H9 (cell line): ENCODE results near the gene CDR2L. TPM values are rescaled to one million over a fixed set of nuclear protein-coding genes. Genes with fewer than 3 reads are reported as not detected.
"Not testable (repeated sequence)": the region's sequence is repeated elsewhere in the genome, so short reads cannot be mapped to it uniquely, and the experiment has no call there.

Source experiments
- DNase-seq: peaks from one replicate; pipeline ENCODE4 v3.0.0-alpha.2; 2017
- H2AFZ ChIP-seq: one replicate; pipeline ENCODE4 v1.6.1; 2013; ENCODE audit warnings: mild to moderate bottlenecking, low read length, control low read depth, moderate library complexity
- H2AK5ac ChIP-seq: 2 replicates; pipeline ENCODE4 v1.6.1; 2013; ENCODE audit warnings: low read length, control low read depth, mixed read lengths; ENCODE audit not compliant: insufficient read length
- H2BK120ac ChIP-seq: one replicate; pipeline ENCODE4 v1.6.1; 2013; ENCODE audit warnings: low read depth, mild to moderate bottlenecking, low read length, control low read depth, inconsistent platforms; ENCODE audit not compliant: poor library complexity, severe bottlenecking
- H2BK12ac ChIP-seq: 2 replicates; pipeline ENCODE4 v1.6.1; 2013; ENCODE audit warnings: low read length, control low read depth, mixed read lengths, low read depth; ENCODE audit not compliant: insufficient read length
- H2BK15ac ChIP-seq: 2 replicates; pipeline ENCODE4 v1.6.1; 2013; ENCODE audit warnings: low read depth, low read length, control low read depth
- H2BK20ac ChIP-seq: one replicate; pipeline ENCODE4 v1.6.1; 2013; ENCODE audit warnings: low read depth, mild to moderate bottlenecking, low read length, control low read depth, inconsistent platforms; ENCODE audit not compliant: poor library complexity, severe bottlenecking
- H2BK5ac ChIP-seq: 2 replicates; pipeline ENCODE4 v1.6.1; 2013; ENCODE audit warnings: low read length, control low read depth, mixed read lengths; ENCODE audit not compliant: insufficient read length
- H3K14ac ChIP-seq: 2 replicates; pipeline ENCODE4 v1.6.1; 2013; ENCODE audit warnings: low read length, control low read depth; ENCODE audit not compliant: insufficient read depth
- H3K18ac ChIP-seq: 2 replicates; pipeline ENCODE4 v1.6.1; 2013; ENCODE audit warnings: low read depth, mild to moderate bottlenecking, mixed read lengths, low read length, control low read depth; ENCODE audit not compliant: insufficient read length
- H3K23ac ChIP-seq: 2 replicates; pipeline ENCODE4 v1.6.1; 2013; ENCODE audit warnings: low read length, control low read depth, mixed read lengths, low read depth; ENCODE audit not compliant: insufficient read length
- H3K23me2 ChIP-seq: 2 replicates; pipeline ENCODE4 v1.6.1; 2013; ENCODE audit warnings: low read depth, mild to moderate bottlenecking, mixed read lengths, low read length, control low read depth; ENCODE audit not compliant: insufficient read length, poor library complexity, severe bottlenecking
- H3K27ac ChIP-seq: 2 replicates; pipeline ENCODE4 v1.5.1; 2013; ENCODE audit warnings: low read length, control low read depth, mixed read lengths, low read depth; ENCODE audit not compliant: insufficient read length
- H3K27me3 ChIP-seq: 2 replicates; pipeline ENCODE4 v1.6.1; 2013; ENCODE audit warnings: low read length, control low read depth, inconsistent platforms; ENCODE audit not compliant: insufficient read depth
- H3K4ac ChIP-seq: 2 replicates; pipeline ENCODE4 v1.6.1; 2013; ENCODE audit warnings: low read depth, mild to moderate bottlenecking, control low read depth, inconsistent platforms, low read length, moderate library complexity
- H3K4me1 ChIP-seq: 2 replicates; pipeline ENCODE4 v1.6.1; 2013; ENCODE audit warnings: low read length, control low read depth, inconsistent platforms; ENCODE audit not compliant: insufficient read depth
- H3K4me2 ChIP-seq: 2 replicates; pipeline ENCODE4 v1.6.1; 2013; ENCODE audit warnings: low read length, control low read depth, mixed read lengths; ENCODE audit not compliant: insufficient read length, insufficient read depth
- H3K56ac ChIP-seq: 2 replicates; pipeline ENCODE4 v1.6.1; 2013; ENCODE audit warnings: low read depth, mild to moderate bottlenecking, mixed read lengths, low read length, control low read depth; ENCODE audit not compliant: insufficient read length
- H3K79me1 ChIP-seq: 2 replicates; pipeline ENCODE4 v1.6.1; 2013; ENCODE audit warnings: low read depth, mild to moderate bottlenecking, moderate library complexity, low read length, control low read depth, inconsistent platforms; ENCODE audit not compliant: insufficient read depth, poor library complexity, severe bottlenecking
- H3K79me2 ChIP-seq: 2 replicates; pipeline ENCODE4 v1.6.1; 2013; ENCODE audit warnings: low read length, control low read depth, inconsistent platforms; ENCODE audit not compliant: insufficient read depth
- H3K9ac ChIP-seq: 2 replicates; pipeline ENCODE4 v1.6.1; 2013; ENCODE audit warnings: low read length, control low read depth, mixed read lengths; ENCODE audit not compliant: insufficient read length; ENCODE audit errors: extremely low read depth
- H3K9me3 ChIP-seq: one replicate; pipeline ENCODE4 v1.6.1; 2013; ENCODE audit warnings: low read depth, low read length, inconsistent platforms; ENCODE audit not compliant: control insufficient read depth
- H3T11ph ChIP-seq: one replicate; pipeline ENCODE4 v1.6.1; 2013; ENCODE audit warnings: mild to moderate bottlenecking, low read length, control low read depth, inconsistent platforms
- H4K20me1 ChIP-seq: one replicate; pipeline ENCODE4 v1.6.1; 2013; ENCODE audit not compliant: control insufficient read depth, insufficient read length, insufficient read depth
- H4K5ac ChIP-seq: 2 replicates; pipeline ENCODE4 v1.6.1; 2013; ENCODE audit warnings: low read depth, mild to moderate bottlenecking, mixed read lengths, low read length, control low read depth; ENCODE audit not compliant: insufficient read length
- H4K8ac ChIP-seq: replicated peaks from 2 replicates; pipeline ENCODE4 v1.6.1; 2013; ENCODE audit warnings: low read length, control low read depth, mixed read lengths, low read depth; ENCODE audit not compliant: insufficient read length
- H4K91ac ChIP-seq: 2 replicates; pipeline ENCODE4 v1.6.1; 2013; ENCODE audit warnings: low read depth, mild to moderate bottlenecking, moderate library complexity, mixed read lengths, low read length, control low read depth; ENCODE audit not compliant: insufficient read length
- H3K27ac Mint-ChIP-seq, 3 experiments: 2 replicates in 2 of 3; 3 replicates in 1 of 3; pipeline ENCODE4 v1.8.0; 2020 to 2021; ENCODE audit warnings: mixed read lengths in 3 of 3, mild to moderate bottlenecking in 1 of 3, moderate library complexity in 1 of 3
- H3K27me3 Mint-ChIP-seq: 2 replicates; pipeline ENCODE4 v1.8.0; 2021; ENCODE audit warnings: low read depth, mild to moderate bottlenecking, moderate library complexity, mixed read lengths
- H3K36me3 Mint-ChIP-seq, 3 experiments: 2 replicates in 2 of 3; 3 replicates in 1 of 3; pipeline ENCODE4 v1.8.0; 2020 to 2021; ENCODE audit warnings: low read depth in 3 of 3, mixed read lengths in 3 of 3; ENCODE audit not compliant: insufficient read depth in 1 of 3
- H3K4me1 Mint-ChIP-seq, 2 experiments: 2 replicates each; pipeline ENCODE4 v1.8.0; 2020; ENCODE audit warnings: mixed read lengths in 2 of 2
- H3K4me3 Mint-ChIP-seq, 2 experiments: 2 replicates in 1 of 2; 3 replicates in 1 of 2; pipeline ENCODE4 v1.8.0; 2020 to 2021; ENCODE audit warnings: mild to moderate bottlenecking in 2 of 2, mixed read lengths in 2 of 2, moderate library complexity in 1 of 2
- H3K9me3 Mint-ChIP-seq, 2 experiments: 2 replicates in 1 of 2; 3 replicates in 1 of 2; pipeline ENCODE4 v1.8.0; 2020; ENCODE audit warnings: mild to moderate bottlenecking in 2 of 2, mixed read lengths in 2 of 2, moderate library complexity in 1 of 2
- WGBS: extraction: QIAGEN DNeasy Blood & Tissue Kit; methylation state at CpG from one replicate; pipeline ENCODE4 v1.1.7; 2013; ENCODE audit warnings: missing lambda C conversion rate, low lambda C conversion rate, mixed read lengths; ENCODE audit not compliant: insufficient read length; ENCODE audit errors: extremely low coverage; 5-methylcytosine and 5-hydroxymethylcytosine counted together
- total RNA-seq: library from RNA; stranded (reverse); gene quantifications from 2 replicates; pipeline ENCODE4 v1.2.1, GENCODE V29; 2021
- TF ChIP-seq, protein P1 (sequence below): fragments of 200-600 bp; sonication (generic); conservative IDR thresholded peaks from 3 replicates; pipeline ENCODE4 v1.8.0; 2021; ENCODE audit warnings: antibody characterized with exemption, mild to moderate bottlenecking

Gene CDR2L
- total RNA-seq, 1 experiment from 2014 or later = 23.3 TPM

DNA sequence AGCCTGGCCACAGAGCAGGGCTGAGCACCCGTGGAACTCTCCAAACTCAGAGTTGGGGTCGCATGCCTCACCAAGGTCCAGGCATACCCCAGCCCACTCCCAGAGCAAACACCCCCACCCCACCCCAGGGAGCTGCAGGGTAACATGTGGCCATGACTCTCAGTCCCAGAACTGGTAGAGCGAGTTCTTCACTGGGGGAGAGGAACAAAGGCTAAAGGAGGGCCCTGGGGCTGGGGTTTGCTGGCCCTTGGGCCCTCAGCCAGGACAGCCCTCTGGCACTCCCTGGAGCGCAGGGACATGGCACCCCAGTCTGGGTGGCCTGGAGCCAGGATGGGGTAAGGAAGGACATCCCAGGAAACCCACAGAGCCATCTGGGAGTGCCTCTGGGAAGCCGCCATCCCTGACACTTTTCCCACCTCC lies 19.1 kb upstream of the CDR2L start:
- Histone ChIP-seq H3T11ph (no peak overlapping the region), H3K23ac (no peak overlapping the region), H2AFZ (no peak overlapping the region), H4K8ac (no peak overlapping the region), H3K23me2 (peaks cover 8% of the 10 kb centered on the region), H3K27ac (no peak overlapping the region), H3K4ac (no peak overlapping the region), H2AK5ac (no peak overlapping the region), H3K18ac (no peak overlapping the region), H2BK12ac (no peak overlapping the region), H4K20me1 (peaks cover 3% of the 10 kb centered on the region), H2BK20ac (no peak overlapping the region), H2BK5ac (no peak overlapping the region), H3K4me1 (no peaks in the 10 kb centered on the region; the same call in 1 of the 2 replicates), H2BK120ac (no peak overlapping the region), H3K56ac (no peak overlapping the region), H3K27me3 (peaks cover 15% of the 10 kb centered on the region), H3K79me1 (no peaks in the 10 kb centered on the region), H4K91ac (no peak overlapping the region), H4K5ac (no peak overlapping the region), H3K14ac (peak overlapping the region; percentile 36; the same call in 1 of the 2 replicates), H3K79me2 (no peaks in the 10 kb centered on the region), H2BK15ac (no peak overlapping the region), H3K4me2 (no peak overlapping the region), H3K9ac (no peak overlapping the region), H3K9me3 (no peaks in the 10 kb centered on the region)
- H3K4me1 Mint-ChIP-seq = peaks cover 10 to 19% of the 10 kb centered on the region in 2 experiments
- no peaks in the 10 kb centered on the region for H3K36me3 Mint-ChIP-seq
- H3K27me3 Mint-ChIP-seq = peaks cover 33% of the 10 kb centered on the region
- no peak overlapping the region; a peak in 1 of 5 replicates for H3K4me3 Mint-ChIP-seq
- TF ChIP-seq, protein P1, sequence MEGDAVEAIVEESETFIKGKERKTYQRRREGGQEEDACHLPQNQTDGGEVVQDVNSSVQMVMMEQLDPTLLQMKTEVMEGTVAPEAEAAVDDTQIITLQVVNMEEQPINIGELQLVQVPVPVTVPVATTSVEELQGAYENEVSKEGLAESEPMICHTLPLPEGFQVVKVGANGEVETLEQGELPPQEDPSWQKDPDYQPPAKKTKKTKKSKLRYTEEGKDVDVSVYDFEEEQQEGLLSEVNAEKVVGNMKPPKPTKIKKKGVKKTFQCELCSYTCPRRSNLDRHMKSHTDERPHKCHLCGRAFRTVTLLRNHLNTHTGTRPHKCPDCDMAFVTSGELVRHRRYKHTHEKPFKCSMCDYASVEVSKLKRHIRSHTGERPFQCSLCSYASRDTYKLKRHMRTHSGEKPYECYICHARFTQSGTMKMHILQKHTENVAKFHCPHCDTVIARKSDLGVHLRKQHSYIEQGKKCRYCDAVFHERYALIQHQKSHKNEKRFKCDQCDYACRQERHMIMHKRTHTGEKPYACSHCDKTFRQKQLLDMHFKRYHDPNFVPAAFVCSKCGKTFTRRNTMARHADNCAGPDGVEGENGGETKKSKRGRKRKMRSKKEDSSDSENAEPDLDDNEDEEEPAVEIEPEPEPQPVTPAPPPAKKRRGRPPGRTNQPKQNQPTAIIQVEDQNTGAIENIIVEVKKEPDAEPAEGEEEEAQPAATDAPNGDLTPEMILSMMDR = no peak
- no peak for DNase-seq
- H3K9me3 Mint-ChIP-seq = peaks cover 0 to 2% of the 10 kb centered on the region in 2 experiments; a peak in 1 of 5 replicates
- no CpG with 5 or more reads among the region's 5 CpGs for WGBS
- peak overlapping the region in 1 of 3 experiments; percentile 64; a peak in 1 of 7 replicates for H3K27ac Mint-ChIP-seq

- not testable (repeated sequence) for H4K5ac ChIP-seq, H4K20me1 ChIP-seq, H2AFZ ChIP-seq, H2AK5ac ChIP-seq, H3K23ac ChIP-seq, H3K27ac ChIP-seq, H3K79me2 ChIP-seq, DNase-seq, H3K4me1 ChIP-seq, H2BK20ac ChIP-seq, H4K91ac ChIP-seq, H3K4ac ChIP-seq, H3K4me3 Mint-ChIP-seq, H3K14ac ChIP-seq, H3K36me3 Mint-ChIP-seq, H2BK120ac ChIP-seq, H3K18ac ChIP-seq, H3K4me2 ChIP-seq, H3K23me2 ChIP-seq, H3K9me3 ChIP-seq, H3K9me3 Mint-ChIP-seq, H2BK15ac ChIP-seq, H2BK5ac ChIP-seq, H2BK12ac ChIP-seq, H3K27ac Mint-ChIP-seq, H3T11ph ChIP-seq, H3K56ac ChIP-seq, H3K79me1 ChIP-seq, H3K9ac ChIP-seq, H4K8ac ChIP-seq
- H3K27me3 Mint-ChIP-seq = peaks cover 44% of the 10 kb centered on the region
- WGBS = no CpG with 5 or more reads among the region's 5 CpGs
- H3K4me1 Mint-ChIP-seq = peaks cover 10 to 19% of the 10 kb centered on the region in 2 experiments
- H3K27me3 ChIP-seq = peaks cover 19% of the 10 kb centered on the region
These were observed 17.9 kb upstream of the CDR2L start for GRCh38 chr17:74969501-74969900.
